K562 (cell line): ENCODE data around the gene COL15A1. TPM values are rescaled to one million over a fixed set of nuclear protein-coding genes. Genes with fewer than 3 reads are reported as not detected.

Experiments
- CC2D1A ChIP-seq: fragments of 450-650 bp; IDR thresholded peaks from 2 replicates; pipeline ENCODE4 v1.6.1; 2017; ENCODE audit warnings: mild to moderate bottlenecking
- GTF2E2 ChIP-seq: fragments of 200-800 bp; sonication (Bioruptor generic); IDR thresholded peaks from 2 replicates; pipeline ENCODE4 v1.6.1; 2016; ENCODE audit warnings: missing genetic modification characterization, missing compliant biosample characterization
- HOXB6 ChIP-seq: fragments of 250-450 bp; sonication (Bioruptor Pico); IDR thresholded peaks from 2 replicates; pipeline ENCODE4 v1.5.1; 2022; ENCODE audit warnings: mild to moderate bottlenecking, borderline replicate concordance
- KAT7 ChIP-seq: sonication (generic); formaldehyde crosslinking; IDR thresholded peaks from 2 replicates; pipeline ENCODE4 v1.8.0; 2022; ENCODE audit warnings: missing genetic modification reagents, mild to moderate bottlenecking, borderline replicate concordance
- KDM4B ChIP-seq, 2 experiments: fragments of 450-650 bp in 1 of 2; sonication (generic) in 1 of 2; IDR thresholded peaks; 2 replicates each; pipeline ENCODE4 v1.6.1; 2016 to 2017; ENCODE audit warnings: borderline replicate concordance in 2 of 2, antibody characterized with exemption in 1 of 2, low read depth in 1 of 2, mild to moderate bottlenecking in 1 of 2
- MCM3 ChIP-seq: fragments of 450-650 bp; IDR thresholded peaks from 2 replicates; pipeline ENCODE4 v1.6.1; 2016
- MTF1 ChIP-seq: fragments of 250-450 bp; sonication (Bioruptor Pico); IDR thresholded peaks from 2 replicates; pipeline ENCODE4 v1.9.0; 2021; ENCODE audit warnings: moderate library complexity, mild to moderate bottlenecking, inconsistent platforms, borderline replicate concordance
- NFIC ChIP-seq: fragments of 450-650 bp; IDR thresholded peaks from 2 replicates; pipeline ENCODE4 v1.6.1; 2017; ENCODE audit warnings: mild to moderate bottlenecking, inconsistent platforms
- NR4A1 ChIP-seq, 2 experiments: fragments of 250-450 bp in 1 of 2; fragments of 450-650 bp in 1 of 2; sonication (Bioruptor Pico) in 1 of 2; IDR thresholded peaks; 2 replicates each; pipeline versions ENCODE4 v1.4.0 to v1.6.1; 2016 to 2020; ENCODE audit warnings: mild to moderate bottlenecking in 2 of 2, missing compliant biosample characterization in 1 of 2, missing genetic modification characterization in 1 of 2, moderate library complexity in 1 of 2
- NRF1 ChIP-seq, 2 experiments: fragments of 450-650 bp; IDR thresholded peaks in 1 of 2; conservative IDR thresholded peaks in 1 of 2; 2 replicates each; pipeline ENCODE4 v1.6.1; 2014; ENCODE audit warnings: mild to moderate bottlenecking in 2 of 2
- PPARD ChIP-seq: fragments of 250-450 bp; sonication (Bioruptor Pico); IDR thresholded peaks from 2 replicates; pipeline ENCODE4 v1.8.0; 2022; ENCODE audit warnings: inconsistent platforms, mild to moderate bottlenecking, moderate library complexity
- PURB ChIP-seq: sonication (generic); formaldehyde crosslinking; IDR thresholded peaks from 2 replicates; pipeline ENCODE4 v1.9.0; 2021; ENCODE audit warnings: low read depth, mild to moderate bottlenecking, missing genetic modification reagents
- RBM39 ChIP-seq: fragments of 200-400 bp; formaldehyde crosslinking; optimal IDR thresholded peaks from 2 replicates; pipeline ENCODE3; 2018; ENCODE audit warnings: low read depth, low read length
- SMC3 ChIP-seq: conservative IDR thresholded peaks from 2 replicates; pipeline ENCODE4 v1.6.1; 2011; ENCODE audit warnings: low read depth, low read length, improper control_type of control experiment; ENCODE audit not compliant: insufficient read depth
- SOX6 ChIP-seq: fragments of 450-650 bp; IDR thresholded peaks from 2 replicates; pipeline ENCODE4 v1.6.1; 2014; ENCODE audit warnings: mild to moderate bottlenecking
- WHSC1 ChIP-seq: IDR thresholded peaks from one replicate; pipeline ENCODE4 v1.6.1; 2012; ENCODE audit warnings: low read length, control low read depth, inconsistent platforms
- ZC3H8 ChIP-seq: fragments of 450-650 bp; IDR thresholded peaks from 2 replicates; pipeline ENCODE4 v1.6.1; 2017
- ZNF217 ChIP-seq: sonication (generic); formaldehyde crosslinking; IDR thresholded peaks from 2 replicates; pipeline ENCODE4 v1.8.0; 2022; ENCODE audit warnings: mild to moderate bottlenecking, missing genetic modification reagents
- ZNF717 ChIP-seq: fragments of 250-450 bp; sonication (Bioruptor Pico); IDR thresholded peaks from 2 replicates; pipeline ENCODE4 v1.5.0; 2021
- polyA plus RNA-seq, 8 experiments: library from polyadenylated mRNA; depleted of rRNA in 4 of 8; stranded (reverse) in 5 of 8; unstranded in 3 of 8; fragments of >200 nt; fragmentation: Nextera tagmentation in 2 of 8; fragmentation: Illumina TruSeq in 1 of 8; extraction: Ambion mirVana in 2 of 8; extraction: Trizol in 1 of 8; gene quantifications; 2 replicates each; pipeline versions ENCODE4 v1.2.1 to v1.2.3, GENCODE V29; 2011 to 2014; ENCODE audit warnings: inconsistent platforms in 1 of 8, missing spikeins in 1 of 8
- total RNA-seq, 7 experiments: library from RNA; depleted of rRNA in 6 of 7; stranded (reverse); fragments of >200 nt in 6 of 7; fragmentation: Illumina TruSeq in 2 of 7; extraction: Trizol in 2 of 7; gene quantifications; 2 replicates each; pipeline versions ENCODE4 v1.2.1 to v1.2.3, GENCODE V29; 2011 to 2021; ENCODE audit warnings: low replicate concordance in 1 of 7
- TF ChIP-seq, protein P1 (sequence below): sonication (generic); formaldehyde crosslinking; IDR thresholded peaks from 2 replicates; pipeline ENCODE4 v1.8.1; 2023; ENCODE audit warnings: missing genetic modification reagents, mild to moderate bottlenecking, borderline replicate concordance
- TF ChIP-seq, protein P2 (sequence below): fragments of 200-800 bp; sonication (Bioruptor generic); IDR thresholded peaks from 2 replicates; pipeline ENCODE4 v1.6.1; 2017; ENCODE audit warnings: missing genetic modification characterization, missing compliant biosample characterization
- TF ChIP-seq, protein P3 (sequence below): fragments of 250-450 bp; sonication (Bioruptor Pico); IDR thresholded peaks from 2 replicates; pipeline ENCODE4 v1.4.0; 2020; ENCODE audit warnings: mild to moderate bottlenecking, moderate library complexity, borderline replicate concordance

The COL15A1 gene
- total and polyA plus RNA-seq, 9 of the 15 experiments (the other 6 are each of a cell fraction or from before 2014, with no cell fraction given) = 0.46 to 5.1 (median 2.6) TPM

DNA sequence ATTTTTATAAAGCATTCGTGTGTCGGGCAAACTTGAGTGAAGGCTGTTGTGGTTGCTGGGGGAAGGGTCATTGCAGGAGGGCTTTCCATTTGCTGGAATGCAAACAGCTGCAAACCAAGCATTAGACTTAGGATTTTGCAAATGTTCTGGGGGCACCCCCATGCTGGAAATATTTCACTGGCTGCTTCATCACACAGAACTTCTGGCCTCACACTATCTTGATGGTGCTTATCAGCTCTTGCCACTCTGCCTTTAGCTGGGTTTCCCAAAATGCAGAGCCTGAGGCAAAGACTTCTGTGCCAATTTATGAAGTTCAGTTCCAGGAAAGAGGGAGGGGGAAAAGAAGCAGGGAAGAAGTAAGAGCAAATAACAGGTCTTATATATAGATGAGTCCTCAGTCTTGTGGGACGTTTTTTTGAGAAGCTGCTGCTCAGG, 8.6 kb upstream of the COL15A1 start (continued):
- TF ChIP-seq, protein P1, sequence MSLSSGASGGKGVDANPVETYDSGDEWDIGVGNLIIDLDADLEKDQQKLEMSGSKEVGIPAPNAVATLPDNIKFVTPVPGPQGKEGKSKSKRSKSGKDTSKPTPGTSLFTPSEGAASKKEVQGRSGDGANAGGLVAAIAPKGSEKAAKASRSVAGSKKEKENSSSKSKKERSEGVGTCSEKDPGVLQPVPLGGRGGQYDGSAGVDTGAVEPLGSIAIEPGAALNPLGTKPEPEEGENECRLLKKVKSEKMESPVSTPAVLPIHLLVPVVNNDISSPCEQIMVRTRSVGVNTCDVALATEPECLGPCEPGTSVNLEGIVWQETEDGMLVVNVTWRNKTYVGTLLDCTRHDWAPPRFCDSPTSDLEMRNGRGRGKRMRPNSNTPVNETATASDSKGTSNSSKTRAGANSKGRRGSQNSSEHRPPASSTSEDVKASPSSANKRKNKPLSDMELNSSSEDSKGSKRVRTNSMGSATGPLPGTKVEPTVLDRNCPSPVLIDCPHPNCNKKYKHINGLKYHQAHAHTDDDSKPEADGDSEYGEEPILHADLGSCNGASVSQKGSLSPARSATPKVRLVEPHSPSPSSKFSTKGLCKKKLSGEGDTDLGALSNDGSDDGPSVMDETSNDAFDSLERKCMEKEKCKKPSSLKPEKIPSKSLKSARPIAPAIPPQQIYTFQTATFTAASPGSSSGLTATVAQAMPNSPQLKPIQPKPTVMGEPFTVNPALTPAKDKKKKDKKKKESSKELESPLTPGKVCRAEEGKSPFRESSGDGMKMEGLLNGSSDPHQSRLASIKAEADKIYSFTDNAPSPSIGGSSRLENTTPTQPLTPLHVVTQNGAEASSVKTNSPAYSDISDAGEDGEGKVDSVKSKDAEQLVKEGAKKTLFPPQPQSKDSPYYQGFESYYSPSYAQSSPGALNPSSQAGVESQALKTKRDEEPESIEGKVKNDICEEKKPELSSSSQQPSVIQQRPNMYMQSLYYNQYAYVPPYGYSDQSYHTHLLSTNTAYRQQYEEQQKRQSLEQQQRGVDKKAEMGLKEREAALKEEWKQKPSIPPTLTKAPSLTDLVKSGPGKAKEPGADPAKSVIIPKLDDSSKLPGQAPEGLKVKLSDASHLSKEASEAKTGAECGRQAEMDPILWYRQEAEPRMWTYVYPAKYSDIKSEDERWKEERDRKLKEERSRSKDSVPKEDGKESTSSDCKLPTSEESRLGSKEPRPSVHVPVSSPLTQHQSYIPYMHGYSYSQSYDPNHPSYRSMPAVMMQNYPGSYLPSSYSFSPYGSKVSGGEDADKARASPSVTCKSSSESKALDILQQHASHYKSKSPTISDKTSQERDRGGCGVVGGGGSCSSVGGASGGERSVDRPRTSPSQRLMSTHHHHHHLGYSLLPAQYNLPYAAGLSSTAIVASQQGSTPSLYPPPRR (CRISPR knock-in tag) = no peak
- no peak for TF ChIP-seq SMC3
- TF ChIP-seq PURB (CRISPR knock-in tag) = no peak
- no peak for TF ChIP-seq KAT7 (CRISPR knock-in tag)
- no peak for TF ChIP-seq ZNF717 (CRISPR knock-in tag)
- TF ChIP-seq HOXB6 (CRISPR knock-in tag) = no peak
- no peak for TF ChIP-seq ZC3H8
- no peak for TF ChIP-seq NRF1 (conservative IDR thresholded peaks at IDR 0.05 in 1 of 2, IDR thresholded peaks at IDR 0.05 in 1 of 2)
- no peak for TF ChIP-seq MCM3
- TF ChIP-seq MTF1 (CRISPR knock-in tag) = no peak
- TF ChIP-seq NFIC = peak; percentile 64
- TF ChIP-seq, protein P2, sequence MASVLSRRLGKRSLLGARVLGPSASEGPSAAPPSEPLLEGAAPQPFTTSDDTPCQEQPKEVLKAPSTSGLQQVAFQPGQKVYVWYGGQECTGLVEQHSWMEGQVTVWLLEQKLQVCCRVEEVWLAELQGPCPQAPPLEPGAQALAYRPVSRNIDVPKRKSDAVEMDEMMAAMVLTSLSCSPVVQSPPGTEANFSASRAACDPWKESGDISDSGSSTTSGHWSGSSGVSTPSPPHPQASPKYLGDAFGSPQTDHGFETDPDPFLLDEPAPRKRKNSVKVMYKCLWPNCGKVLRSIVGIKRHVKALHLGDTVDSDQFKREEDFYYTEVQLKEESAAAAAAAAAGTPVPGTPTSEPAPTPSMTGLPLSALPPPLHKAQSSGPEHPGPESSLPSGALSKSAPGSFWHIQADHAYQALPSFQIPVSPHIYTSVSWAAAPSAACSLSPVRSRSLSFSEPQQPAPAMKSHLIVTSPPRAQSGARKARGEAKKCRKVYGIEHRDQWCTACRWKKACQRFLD (CRISPR knock-in tag) = no peak
- peak; percentile 65 for TF ChIP-seq SOX6
- no peak for TF ChIP-seq RBM39
- no peak for TF ChIP-seq ZNF217 (CRISPR knock-in tag)
- no peak for TF ChIP-seq KDM4B (IDR thresholded peaks at IDR 0.05; ENCODE audit: borderline replicate concordance in 2 of 2, low read depth in 1 of 2)
- TF ChIP-seq NR4A1 (CRISPR knock-in tag; IDR thresholded peaks at IDR 0.05) = no peak
- peak; percentile 33; the same call in 1 of the 2 replicates for TF ChIP-seq NR4A1 (tag; IDR thresholded peaks at IDR 0.05)
- no peak for TF ChIP-seq WHSC1
- TF ChIP-seq CC2D1A = no peak
- no peak for TF ChIP-seq GTF2E2 (tag)
- TF ChIP-seq, protein P3, sequence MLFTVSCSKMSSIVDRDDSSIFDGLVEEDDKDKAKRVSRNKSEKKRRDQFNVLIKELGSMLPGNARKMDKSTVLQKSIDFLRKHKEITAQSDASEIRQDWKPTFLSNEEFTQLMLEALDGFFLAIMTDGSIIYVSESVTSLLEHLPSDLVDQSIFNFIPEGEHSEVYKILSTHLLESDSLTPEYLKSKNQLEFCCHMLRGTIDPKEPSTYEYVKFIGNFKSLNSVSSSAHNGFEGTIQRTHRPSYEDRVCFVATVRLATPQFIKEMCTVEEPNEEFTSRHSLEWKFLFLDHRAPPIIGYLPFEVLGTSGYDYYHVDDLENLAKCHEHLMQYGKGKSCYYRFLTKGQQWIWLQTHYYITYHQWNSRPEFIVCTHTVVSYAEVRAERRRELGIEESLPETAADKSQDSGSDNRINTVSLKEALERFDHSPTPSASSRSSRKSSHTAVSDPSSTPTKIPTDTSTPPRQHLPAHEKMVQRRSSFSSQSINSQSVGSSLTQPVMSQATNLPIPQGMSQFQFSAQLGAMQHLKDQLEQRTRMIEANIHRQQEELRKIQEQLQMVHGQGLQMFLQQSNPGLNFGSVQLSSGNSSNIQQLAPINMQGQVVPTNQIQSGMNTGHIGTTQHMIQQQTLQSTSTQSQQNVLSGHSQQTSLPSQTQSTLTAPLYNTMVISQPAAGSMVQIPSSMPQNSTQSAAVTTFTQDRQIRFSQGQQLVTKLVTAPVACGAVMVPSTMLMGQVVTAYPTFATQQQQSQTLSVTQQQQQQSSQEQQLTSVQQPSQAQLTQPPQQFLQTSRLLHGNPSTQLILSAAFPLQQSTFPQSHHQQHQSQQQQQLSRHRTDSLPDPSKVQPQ = no peak; the same call in 1 of the 2 replicates
- TF ChIP-seq PPARD (CRISPR knock-in tag) = no peak
